Subcutaneous adipose tissue (tissue), 4 donors: ENCODE data around the gene TNFRSF12A. TPM values are rescaled to one million over a fixed set of nuclear protein-coding genes. Genes with fewer than 3 reads are reported as not detected.

ENCODE experiments used
- CTCF ChIP-seq: fragments of 450-650 bp; IDR thresholded peaks from one replicate; pipeline ENCODE4 v1.5.1; 2016; ENCODE audit warnings: low read depth, mild to moderate bottlenecking, control low read depth, antibody characterized with exemption, moderate library complexity
- total RNA-seq, 4 donors: library from RNA; depleted of rRNA; stranded (reverse); fragments of >200 nt; gene quantifications; one replicate each; pipeline ENCODE4 v1.1.0, GENCODE V29; 2016

TNFRSF12A gene
- total RNA-seq, 4 donors from 2014 or later = 8.1 to 20.7 (median 13.5) TPM

DNA sequence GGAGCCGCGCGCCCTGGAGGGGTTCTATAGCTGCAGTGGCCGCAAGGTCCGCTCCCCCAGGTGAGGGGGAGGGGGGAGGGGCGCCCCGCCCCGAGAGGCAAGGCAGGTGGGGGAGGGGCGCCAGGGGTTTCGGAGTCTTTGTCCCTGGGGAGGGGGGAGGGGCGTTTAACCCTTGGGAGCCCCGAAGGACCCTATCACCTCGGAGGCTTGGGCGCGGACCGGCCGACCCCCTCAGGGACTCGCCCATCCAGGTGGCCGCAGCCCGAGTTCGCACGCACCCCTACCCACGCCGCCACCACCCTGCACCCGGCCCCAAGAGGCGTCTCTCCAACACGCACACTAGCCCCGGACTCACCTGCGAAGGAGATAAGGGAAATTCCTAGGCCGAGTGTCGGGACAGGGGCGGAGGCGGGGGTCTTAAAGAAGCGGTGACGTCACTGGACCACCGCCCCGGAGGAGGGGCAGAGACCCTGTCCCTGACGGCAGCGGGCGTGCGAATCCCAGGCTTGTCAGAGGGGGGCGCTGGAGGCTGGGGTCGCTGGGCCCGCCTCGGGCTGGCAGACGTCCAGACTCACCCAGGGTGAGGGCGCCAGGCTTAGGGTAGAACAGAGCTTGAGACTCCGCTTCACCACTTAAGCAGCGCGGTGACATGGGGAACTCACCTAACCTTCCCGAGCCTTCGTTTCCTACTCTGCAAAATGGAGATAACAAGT, 2.2 kb upstream of the TNFRSF12A start, which contains the start of gene CLDN6:
TSS of gene CLDN6 (minus strand) at position 390 of the 713 bp plus-strand sequence. CDS start 2,162 bp downstream, outside the sequence.
- no peak for TF ChIP-seq CTCF

- no peak for TF ChIP-seq CTCF
Observed at GRCh38 chr16:3019594-3020246, 448 bp upstream of the TNFRSF12A start.

DNA sequence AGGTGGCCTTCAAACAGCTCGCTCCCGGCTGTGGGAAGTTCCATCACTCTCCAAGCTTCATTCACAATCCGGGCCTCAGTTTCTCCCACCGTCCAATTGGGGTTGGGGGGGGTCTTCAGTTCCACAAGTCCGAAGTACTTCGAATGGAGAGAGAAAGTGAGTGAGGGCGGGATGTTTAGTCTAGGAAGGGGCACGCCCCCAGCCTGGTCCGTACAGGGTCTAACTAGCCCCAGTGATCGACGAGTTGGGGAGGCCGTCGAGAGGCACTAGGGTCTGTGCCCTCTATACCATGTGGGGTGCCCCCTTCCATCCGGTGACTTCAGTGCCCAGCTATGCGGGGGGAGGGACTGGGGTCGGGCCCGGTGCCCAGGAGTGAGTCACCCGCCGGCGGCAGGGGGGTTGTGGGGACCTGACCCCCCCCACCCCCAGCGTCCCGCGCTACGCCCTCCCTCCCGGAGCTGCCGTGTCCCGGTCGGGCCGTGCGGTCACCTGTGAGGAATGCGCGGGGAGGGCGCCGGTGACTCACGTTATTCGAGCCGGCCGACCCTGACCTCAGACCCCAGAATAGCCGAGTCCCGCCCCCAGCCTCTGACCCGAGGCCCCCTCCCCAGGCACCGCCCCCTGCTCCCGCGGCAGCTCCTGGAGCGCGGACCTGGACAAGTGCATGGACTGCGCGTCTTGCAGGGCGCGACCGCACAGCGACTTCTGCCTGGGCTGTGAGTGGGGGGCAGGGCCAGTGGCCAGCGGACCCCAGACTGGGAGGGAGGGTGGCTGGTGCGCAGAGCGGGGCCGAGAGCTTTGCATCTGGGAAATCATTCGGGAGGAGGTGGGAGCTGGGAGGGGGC, 658 bp downstream of the TNFRSF12A start:
- TF ChIP-seq CTCF = no peak

DNA sequence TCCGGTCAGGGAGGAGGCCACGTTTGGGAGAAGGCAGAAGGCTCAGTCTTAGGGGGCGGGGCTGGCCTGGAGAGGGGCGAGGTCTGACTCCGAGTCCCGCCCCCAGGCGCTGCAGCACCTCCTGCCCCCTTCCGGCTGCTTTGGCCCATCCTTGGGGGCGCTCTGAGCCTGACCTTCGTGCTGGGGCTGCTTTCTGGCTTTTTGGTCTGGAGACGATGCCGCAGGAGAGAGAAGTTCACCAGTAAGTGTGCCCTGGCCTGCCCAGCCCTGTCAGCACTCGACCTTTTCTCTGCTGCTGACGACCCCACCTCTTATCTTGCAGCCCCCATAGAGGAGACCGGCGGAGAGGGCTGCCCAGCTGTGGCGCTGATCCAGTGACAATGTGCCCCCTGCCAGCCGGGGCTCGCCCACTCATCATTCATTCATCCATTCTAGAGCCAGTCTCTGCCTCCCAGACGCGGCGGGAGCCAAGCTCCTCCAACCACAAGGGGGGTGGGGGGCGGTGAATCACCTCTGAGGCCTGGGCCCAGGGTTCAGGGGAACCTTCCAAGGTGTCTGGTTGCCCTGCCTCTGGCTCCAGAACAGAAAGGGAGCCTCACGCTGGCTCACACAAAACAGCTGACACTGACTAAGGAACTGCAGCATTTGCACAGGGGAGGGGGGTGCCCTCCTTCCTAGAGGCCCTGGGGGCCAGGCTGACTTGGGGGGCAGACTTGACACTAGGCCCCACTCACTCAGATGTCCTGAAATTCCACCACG, 1.5 kb downstream of the TNFRSF12A start:
- TF ChIP-seq CTCF = no peak

DNA sequence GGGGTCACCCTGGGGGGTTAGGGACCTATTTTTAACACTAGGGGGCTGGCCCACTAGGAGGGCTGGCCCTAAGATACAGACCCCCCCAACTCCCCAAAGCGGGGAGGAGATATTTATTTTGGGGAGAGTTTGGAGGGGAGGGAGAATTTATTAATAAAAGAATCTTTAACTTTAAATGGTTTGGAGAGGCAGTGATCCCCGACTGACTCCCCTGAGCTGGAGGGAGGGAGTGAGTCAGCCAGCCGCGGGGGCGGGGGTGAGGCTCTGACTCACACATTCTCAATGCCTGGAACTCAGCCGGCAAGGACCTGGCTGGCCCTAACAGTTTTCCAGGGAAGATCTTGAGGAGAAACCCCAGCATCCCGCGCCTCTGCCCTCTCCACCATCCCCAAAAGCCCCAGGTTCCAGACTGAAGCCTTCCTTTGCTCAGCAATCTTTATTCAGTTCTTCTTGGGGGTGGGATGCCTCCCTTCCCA, 2.1 kb downstream of the TNFRSF12A start:
- no peak for TF ChIP-seq CTCF

DNA sequence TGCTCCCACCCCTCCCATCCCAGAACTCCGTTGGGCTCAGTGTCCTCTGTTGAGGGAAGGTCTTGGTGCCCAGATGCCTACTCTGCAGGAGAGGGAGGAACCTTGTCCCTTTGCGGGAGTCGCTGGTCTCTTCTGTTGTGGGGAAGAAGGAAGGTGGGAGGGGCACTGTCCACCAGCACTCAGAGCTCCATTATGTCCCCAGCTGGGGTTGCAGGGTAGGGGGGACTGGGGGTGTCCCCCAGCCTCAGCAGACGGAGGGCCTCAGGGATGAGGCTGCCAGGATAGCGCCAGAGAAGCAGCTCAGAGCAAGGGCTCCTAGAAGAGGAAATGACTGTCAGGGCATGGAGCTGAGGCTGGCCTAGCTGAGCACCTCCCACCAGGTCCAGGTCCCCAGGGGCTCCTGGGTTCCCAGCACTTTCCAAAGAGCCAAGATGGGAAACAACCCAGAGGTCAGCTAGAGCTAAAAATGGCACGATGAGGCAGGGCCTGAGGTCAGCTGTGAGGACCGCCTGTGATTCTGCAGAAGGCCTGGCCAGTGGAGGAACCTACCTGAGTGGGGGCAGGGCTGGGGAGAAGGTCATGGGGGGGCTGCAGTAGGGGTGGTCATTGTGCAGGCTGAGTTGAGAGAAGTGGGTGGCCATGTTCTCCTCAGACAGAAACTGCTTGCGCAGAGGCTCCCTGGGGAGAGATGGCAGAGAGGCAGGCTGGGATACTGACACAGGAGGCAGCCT, 2.7 kb downstream of the TNFRSF12A start:
- TF ChIP-seq CTCF = no peak
